Stimulated activated naive CD8-positive, alpha-beta T cell treated with anti-CD3 and anti-CD28 coated beads, Interleukin-15, amount 100 ng/mL, for 72 hours (primary cell): ENCODE measurements around the gene SAMD11.

Source experiments
- ATAC-seq: fragments of 150-1000 bp; cut with Tn5 transposase; 2 replicates; pipeline ENCODE4 v1.10.0; 2021; ENCODE audit warnings: mild to moderate bottlenecking, moderate library complexity
- DNase-seq, 2 donors: peaks; one replicate each; pipeline ENCODE4 v3.0.0; 2021 to 2022
- H3K27ac Mint-ChIP-seq, 2 donors: one replicate each; pipeline ENCODE4 v1.8.0; 2022; ENCODE audit warnings: mild to moderate bottlenecking in 2 of 2, mixed read lengths in 2 of 2, moderate library complexity in 2 of 2
- H3K27me3 Mint-ChIP-seq: one replicate; pipeline ENCODE4 v1.8.0; 2022; ENCODE audit warnings: mixed read lengths
- H3K4me1 Mint-ChIP-seq: one replicate; pipeline ENCODE4 v1.8.0; 2022; ENCODE audit warnings: mild to moderate bottlenecking, mixed read lengths
- H3K4me3 Mint-ChIP-seq, 2 donors: one replicate each; pipeline ENCODE4 v1.8.0; 2022; ENCODE audit warnings: mild to moderate bottlenecking in 2 of 2, mixed read lengths in 2 of 2, moderate library complexity in 1 of 2
- H3K9me3 Mint-ChIP-seq, 2 donors: one replicate each; pipeline ENCODE4 v1.8.0; 2022; ENCODE audit warnings: mixed read lengths in 2 of 2

Gene SAMD11

DNA sequence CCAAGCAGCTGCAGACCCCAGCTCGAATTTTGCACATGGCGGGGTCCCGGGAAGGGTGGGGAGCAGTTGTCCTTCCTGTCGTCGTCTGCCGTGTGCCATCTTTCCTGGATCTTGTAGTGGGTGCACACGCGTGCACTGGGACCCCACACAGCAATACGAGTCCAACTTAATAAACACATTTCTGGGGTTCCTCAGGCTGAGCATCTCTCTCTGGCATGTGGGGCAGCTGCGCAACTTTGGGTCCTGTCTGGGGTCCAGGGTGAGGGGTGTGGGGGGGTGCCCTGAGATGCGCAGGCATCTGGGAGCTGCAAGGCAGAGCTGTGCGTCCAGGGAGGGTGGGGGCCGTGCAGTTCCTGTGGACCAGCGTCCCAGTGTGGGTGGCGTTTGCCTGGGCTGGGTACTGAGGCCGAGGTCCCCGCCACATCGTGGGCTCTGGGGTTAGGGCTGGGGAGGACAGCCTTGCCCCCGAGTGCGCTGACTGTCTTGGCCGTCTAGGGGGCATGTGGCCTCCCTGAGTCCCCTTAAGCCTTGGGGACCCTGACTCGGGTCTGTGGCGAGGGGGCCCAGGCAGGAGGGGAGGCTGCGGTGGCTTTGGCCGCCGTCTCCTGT lies 41.9 kb downstream of the SAMD11 start:
- H3K4me1 Mint-ChIP-seq, result peaks cover 30% of the 10 kb centered on the region

DNA sequence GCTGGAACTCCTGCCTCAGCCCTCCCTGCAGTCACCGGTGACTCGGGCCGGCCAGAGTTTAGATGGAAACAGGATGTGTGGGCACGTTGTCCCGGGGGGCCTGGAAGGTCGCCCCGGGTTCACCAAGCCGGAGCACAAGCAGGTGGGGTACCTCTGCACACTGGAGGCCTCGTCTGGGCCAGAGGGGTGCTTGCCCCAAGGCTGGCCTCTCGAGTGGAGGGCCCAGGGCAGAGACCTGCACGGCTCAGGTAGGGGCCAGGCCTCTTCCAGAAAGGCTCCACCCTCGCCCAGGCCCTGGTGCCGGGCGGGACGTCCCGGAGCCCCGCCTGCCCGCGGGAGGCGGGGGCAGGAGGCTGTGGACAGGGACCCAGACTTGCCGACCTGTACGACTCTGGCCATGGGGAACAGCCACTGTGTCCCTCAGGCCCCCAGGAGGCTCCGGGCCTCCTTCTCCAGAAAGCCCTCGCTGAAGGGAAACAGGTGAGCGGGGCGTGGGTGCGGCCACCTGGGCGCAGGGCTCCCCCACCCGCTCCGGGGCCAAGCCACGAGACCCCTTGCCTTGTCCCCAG lies 42.5 kb downstream of the SAMD11 start, which contains the start of gene PLEKHN1:
PLEKHN1 (plus strand) TSS at position 348 of the 569 bp plus-strand sequence; CDS start at position 398, 50 bp downstream.
- Mint-ChIP-seq H3K9me3 (no peaks in the 10 kb centered on the region), H3K4me1 (peaks cover 29% of the 10 kb centered on the region), H3K27ac (peak within 1 kb of the TSS in 1 of 2 donors; percentile 40), H3K27me3 (peaks cover 33% of the 10 kb centered on the region), H3K4me3 (peak within 1 kb of the TSS; percentile 81 to 91)
- no peak for DNase-seq
- ATAC-seq, result peak; percentile 53

More for the DNA sequence above, 41.9 kb downstream of the SAMD11 start:
- ATAC-seq (no peak), DNase-seq (no peak)
- Mint-ChIP-seq H3K9me3 (no peaks in the 10 kb centered on the region), H3K27me3 (peaks cover 28% of the 10 kb centered on the region), H3K27ac (no peak overlapping the region), H3K4me3 (peak overlapping the region; percentile 51 to 64)

DNA sequence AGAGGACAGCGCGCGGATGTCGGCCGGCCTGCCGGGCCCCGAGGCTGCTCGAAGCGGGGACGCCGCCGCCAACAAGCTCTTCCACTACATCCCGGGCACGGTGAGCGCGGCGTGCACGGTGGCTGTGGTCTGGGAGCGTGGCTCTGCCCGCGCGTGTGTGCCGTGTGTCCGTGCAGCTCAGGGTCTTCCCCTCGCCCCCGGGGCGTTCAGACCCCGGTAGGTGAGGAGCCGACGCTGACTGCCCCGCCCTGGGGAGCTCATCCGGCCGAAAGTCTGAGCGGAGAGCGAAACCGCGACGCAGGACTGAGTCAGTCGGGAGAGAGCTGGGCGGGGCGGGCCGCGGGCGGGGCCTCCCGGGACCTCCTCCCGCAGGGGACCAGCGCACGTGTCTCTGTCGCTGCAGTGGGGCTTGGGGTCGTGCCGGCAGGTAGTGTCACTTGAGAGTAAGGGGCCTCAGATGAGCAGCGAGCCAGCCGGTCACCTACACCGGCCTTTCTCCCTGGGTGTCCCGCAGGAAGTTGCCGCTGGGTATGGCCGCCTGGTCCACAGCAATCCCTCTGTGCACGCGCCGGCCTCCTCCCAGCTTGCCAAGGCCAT lies 43.1 kb downstream of the SAMD11 start:
- peak overlapping the region; percentile 81 to 91 for H3K4me3 Mint-ChIP-seq
- H3K27me3 Mint-ChIP-seq, result peaks cover 39% of the 10 kb centered on the region
- ATAC-seq, result peak; percentile 81
- peak overlapping the region in 1 of 2 donors; percentile 40 for H3K27ac Mint-ChIP-seq
- no peaks in the 10 kb centered on the region for H3K9me3 Mint-ChIP-seq
- peaks cover 23% of the 10 kb centered on the region for H3K4me1 Mint-ChIP-seq
- DNase-seq, result peak; percentile 72 to 73

DNA sequence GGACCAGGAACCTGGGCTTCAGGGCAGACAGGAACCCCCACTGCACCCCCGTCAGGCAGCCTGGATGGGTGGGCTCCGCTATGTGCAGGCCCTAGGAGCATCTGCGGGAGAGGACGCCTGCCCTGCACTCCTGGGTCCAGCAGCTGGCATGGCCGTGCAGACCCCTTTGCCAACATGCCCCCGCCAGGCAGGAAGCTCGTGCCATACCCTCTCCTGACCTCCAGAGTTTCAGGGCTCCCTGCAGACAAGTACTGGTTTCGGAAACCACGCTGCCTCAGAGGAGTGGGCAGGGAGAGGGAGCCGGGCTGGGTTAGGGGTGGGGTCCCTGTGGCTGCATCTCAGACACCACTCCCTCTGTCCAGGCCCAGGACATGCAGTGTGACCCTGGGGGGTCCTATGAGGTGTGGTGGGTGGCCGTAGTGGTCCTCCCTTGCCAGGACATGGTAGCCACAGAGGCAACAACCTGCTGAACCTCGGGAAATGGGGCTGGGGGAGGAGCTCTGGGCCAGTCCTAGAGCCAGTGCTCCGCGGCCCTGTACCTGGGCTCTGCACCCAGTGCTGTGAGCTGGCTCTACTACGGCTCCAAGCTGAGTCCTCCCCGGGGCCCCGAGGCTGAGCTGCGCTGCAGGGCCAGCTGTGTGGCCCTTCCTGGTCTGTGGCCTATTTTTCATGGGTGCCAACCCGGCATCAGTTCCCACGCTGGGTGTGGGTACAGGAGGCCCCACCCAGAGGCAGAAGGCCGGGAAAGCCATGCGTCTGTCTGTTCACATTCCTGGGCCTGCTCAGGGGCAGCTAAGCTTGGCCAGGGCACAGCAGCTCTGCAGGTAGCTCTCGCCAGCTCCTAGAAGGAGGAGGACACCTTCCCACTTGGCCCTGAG lies 44.0 kb downstream of the SAMD11 start:
- Mint-ChIP-seq H3K4me1 (peaks cover 19% of the 10 kb centered on the region), H3K4me3 (peak overlapping the region in 1 of 2 donors; percentile 26)

DNA sequence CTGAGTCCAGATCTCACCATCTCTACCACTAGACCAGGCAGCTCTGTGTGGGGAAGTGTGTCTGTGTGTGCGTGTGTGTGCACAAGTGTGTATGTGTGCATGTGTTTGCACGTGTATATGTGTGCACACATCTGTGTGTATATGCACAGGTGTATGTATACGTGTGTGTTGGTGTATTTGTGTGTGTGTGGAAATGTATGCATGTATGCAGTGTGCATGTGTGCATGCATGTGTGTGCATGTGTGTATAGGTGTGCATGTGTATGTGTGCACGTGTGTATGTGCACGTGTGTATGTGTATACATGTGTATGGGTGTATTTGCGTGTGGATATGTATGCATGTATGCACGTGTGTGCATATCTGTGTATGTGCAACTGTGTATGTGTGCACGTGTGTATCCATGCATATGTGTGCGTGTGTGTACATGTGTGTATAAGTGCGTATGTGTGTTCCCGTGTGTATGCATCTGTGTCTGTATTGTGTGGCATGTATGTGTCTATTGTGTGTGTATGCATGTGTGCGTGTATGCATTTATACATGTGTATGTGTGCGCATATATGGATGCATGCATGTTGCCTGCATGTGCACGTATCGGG lies 45.6 kb downstream of the SAMD11 start:
- no peaks in the 10 kb centered on the region for H3K9me3 Mint-ChIP-seq
- H3K4me3 Mint-ChIP-seq, result no peak overlapping the region
- no peak for ATAC-seq
- H3K27ac Mint-ChIP-seq, result no peak overlapping the region
- peaks cover 19% of the 10 kb centered on the region for H3K4me1 Mint-ChIP-seq
- H3K27me3 Mint-ChIP-seq, result peaks cover 63% of the 10 kb centered on the region
- no peak for DNase-seq

More for the DNA sequence above, 44.0 kb downstream of the SAMD11 start:
- peaks cover 48% of the 10 kb centered on the region for H3K27me3 Mint-ChIP-seq
- ATAC-seq (no peak), DNase-seq (no peak)
- H3K27ac Mint-ChIP-seq, result no peak overlapping the region
- H3K9me3 Mint-ChIP-seq, result no peaks in the 10 kb centered on the region

DNA sequence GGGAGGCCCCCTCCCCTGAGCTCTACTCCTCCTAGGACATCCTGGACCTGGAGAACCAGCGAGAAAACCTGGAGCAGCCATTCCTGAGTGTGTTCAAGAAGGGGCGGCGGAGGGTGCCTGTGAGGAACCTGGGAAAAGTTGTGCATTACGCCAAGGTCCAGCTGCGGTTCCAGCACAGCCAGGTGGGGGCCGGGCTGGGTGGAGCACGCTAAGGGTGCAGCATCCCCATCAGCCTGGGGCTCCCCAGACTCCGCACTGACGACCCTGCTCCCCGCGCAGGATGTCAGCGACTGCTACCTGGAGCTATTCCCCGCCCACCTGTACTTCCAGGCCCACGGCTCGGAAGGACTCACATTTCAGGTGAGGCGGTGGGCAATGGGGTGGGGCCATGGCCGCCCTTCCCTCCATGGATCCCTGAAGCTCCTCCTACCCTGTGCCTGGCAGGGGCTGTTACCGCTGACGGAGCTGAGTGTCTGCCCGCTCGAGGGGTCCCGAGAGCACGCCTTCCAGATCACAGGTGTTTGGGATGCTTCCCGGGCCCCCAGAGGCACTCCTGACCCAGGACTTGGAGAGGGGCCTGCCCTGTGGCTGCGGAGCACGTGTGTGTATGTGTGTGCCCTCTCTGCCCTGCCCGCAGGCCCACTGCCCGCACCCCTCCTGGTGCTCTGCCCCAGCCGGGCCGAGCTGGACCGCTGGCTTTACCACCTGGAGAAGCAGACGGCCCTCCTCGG lies 46.7 kb downstream of the SAMD11 start:
- Mint-ChIP-seq H3K27me3 (peaks cover 73% of the 10 kb centered on the region), H3K27ac (no peak overlapping the region), H3K4me1 (peaks cover 19% of the 10 kb centered on the region), H3K4me3 (no peak overlapping the region), H3K9me3 (no peaks in the 10 kb centered on the region)
- ATAC-seq (no peak), DNase-seq (no peak)

DNA sequence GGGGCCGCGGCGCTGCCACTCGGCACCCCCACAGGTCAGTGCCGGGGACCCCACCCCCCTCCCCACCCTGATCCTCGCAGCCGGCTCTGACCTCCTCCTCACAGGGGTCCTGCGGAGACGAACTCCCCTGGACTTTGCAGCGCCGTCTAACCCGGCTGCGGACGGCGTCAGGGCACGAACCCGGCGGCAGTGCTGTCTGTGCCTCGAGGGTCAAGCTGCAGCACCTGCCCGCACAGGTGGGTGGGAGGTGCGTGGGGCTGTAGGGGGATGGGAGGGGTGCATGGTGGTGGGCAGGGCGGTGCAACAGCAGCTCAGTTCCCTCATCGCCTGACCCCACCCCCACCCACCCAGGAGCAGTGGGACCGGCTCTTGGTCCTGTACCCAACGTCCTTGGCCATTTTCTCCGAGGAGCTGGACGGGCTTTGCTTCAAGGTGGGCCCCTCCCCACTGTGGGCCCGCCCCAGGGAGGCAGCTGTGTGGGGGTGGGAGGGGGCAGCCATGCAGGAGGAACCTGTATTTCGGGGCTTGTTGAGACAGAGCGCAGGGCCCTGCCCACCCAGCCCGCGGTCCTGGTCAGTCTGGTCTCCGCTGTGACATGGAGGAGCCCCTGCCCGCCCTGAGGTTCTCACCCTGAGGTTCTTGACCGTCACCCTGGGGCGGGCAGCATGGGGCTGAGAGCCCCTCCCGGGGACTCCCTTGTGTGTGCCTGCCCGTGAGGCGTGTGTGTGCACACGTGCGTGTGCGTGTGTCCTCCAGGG lies 47.4 kb downstream of the SAMD11 start:
- H3K4me3 Mint-ChIP-seq, result no peak overlapping the region
- peaks cover 19% of the 10 kb centered on the region for H3K4me1 Mint-ChIP-seq
- peaks cover 81% of the 10 kb centered on the region for H3K27me3 Mint-ChIP-seq
- H3K9me3 Mint-ChIP-seq, result no peaks in the 10 kb centered on the region
- DNase-seq (no peak), ATAC-seq (no peak)
- H3K27ac Mint-ChIP-seq, result no peak overlapping the region

- Mint-ChIP-seq H3K27me3 (peaks cover 82% of the 10 kb centered on the region), H3K4me1 (peaks cover 14% of the 10 kb centered on the region), H3K4me3 (no peak overlapping the region), H3K9me3 (no peaks in the 10 kb centered on the region), H3K27ac (no peak overlapping the region)
- ATAC-seq (no peak), DNase-seq (no peak)
Observed at GRCh38 chr1:971751-972506, 48.2 kb downstream of the SAMD11 start.

GRCh38 chr1:972726-973458 lies 49.2 kb downstream of the SAMD11 start:
- no peak overlapping the region for H3K27ac Mint-ChIP-seq

GRCh38 chr1:973459-974292 lies 50.0 kb downstream of the SAMD11 start:
- H3K27me3 Mint-ChIP-seq, result peaks cover 82% of the 10 kb centered on the region
- DNase-seq (no peak), ATAC-seq (no peak)
- no peak overlapping the region for H3K27ac Mint-ChIP-seq
- peaks cover 0 to 7% of the 10 kb centered on the region in 2 donors for H3K9me3 Mint-ChIP-seq
- peaks cover 13% of the 10 kb centered on the region for H3K4me1 Mint-ChIP-seq
- H3K4me3 Mint-ChIP-seq, result no peak overlapping the region

More at GRCh38 chr1:972726-973458, 49.2 kb downstream of the SAMD11 start:
- Mint-ChIP-seq H3K27me3 (peaks cover 82% of the 10 kb centered on the region), H3K4me1 (peaks cover 8% of the 10 kb centered on the region), H3K4me3 (no peak overlapping the region), H3K9me3 (peaks cover 0 to under 1% of the 10 kb centered on the region in 2 donors)
- DNase-seq, result no peak
- no peak for ATAC-seq

DNA sequence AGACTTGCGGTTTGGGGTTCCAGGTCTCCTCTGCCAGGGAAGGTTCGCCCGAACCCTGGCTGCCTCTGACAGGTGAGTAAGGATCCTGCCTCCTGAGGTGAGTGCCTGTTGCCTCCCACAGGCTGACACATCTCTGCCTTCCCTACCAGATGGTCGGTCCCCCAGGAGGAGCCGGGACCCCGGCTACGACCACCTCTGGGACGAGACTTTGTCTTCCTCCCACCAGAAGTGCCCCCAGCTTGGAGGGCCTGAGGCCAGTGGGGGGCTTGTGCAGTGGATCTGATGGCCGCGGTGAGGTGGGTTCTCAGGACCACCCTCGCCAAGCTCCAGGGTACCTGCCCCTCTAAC lies 50.5 kb downstream of the SAMD11 start:
- peaks cover 0 to 7% of the 10 kb centered on the region in 2 donors for H3K9me3 Mint-ChIP-seq
- no peak for ATAC-seq
- no peak overlapping the region for H3K27ac Mint-ChIP-seq
- H3K4me3 Mint-ChIP-seq, result no peak overlapping the region
- peaks cover 13% of the 10 kb centered on the region for H3K4me1 Mint-ChIP-seq
- no peak for DNase-seq
- H3K27me3 Mint-ChIP-seq, result peaks cover 76% of the 10 kb centered on the region

GRCh38 chr1:974687-975328 lies 51.1 kb downstream of the SAMD11 start:
- Mint-ChIP-seq H3K4me1 (peaks cover 13% of the 10 kb centered on the region), H3K4me3 (no peak overlapping the region), H3K27ac (no peak overlapping the region), H3K27me3 (peaks cover 70% of the 10 kb centered on the region), H3K9me3 (peaks cover 0 to 7% of the 10 kb centered on the region in 2 donors)
- ATAC-seq, result no peak
- DNase-seq, result no peak
